Gastrocnemius medialis (tissue), 4 donors: ENCODE data around the gene HCRT. TPM values are rescaled to one million over a fixed set of nuclear protein-coding genes. Genes with fewer than 3 reads are reported as not detected.

ENCODE experiments used
- ATAC-seq, 2 donors: fragments of 150-250 bp; one replicate each; pipeline ENCODE4 v1.9.1; 2016
- DNase-seq, 2 donors: peaks; one replicate each; pipeline ENCODE4 v3.0.0-alpha.2; 2019
- H3K27ac ChIP-seq, 4 donors: fragments of 200-600 bp; sonication (generic); 1 replicate in 1 of 4; 2 replicates in 3 of 4; pipeline ENCODE4 v1.5.1; 2016 to 2018; ENCODE audit warnings: mild to moderate bottlenecking in 2 of 4, moderate library complexity in 1 of 4
- H3K27me3 ChIP-seq, 3 donors: fragments of 200-600 bp; sonication (generic) in 2 of 3; 1 replicate in 1 of 3; 2 replicates in 2 of 3; pipeline versions ENCODE4 v1.5.1 to v1.6.0; 2016 to 2019; ENCODE audit warnings: mild to moderate bottlenecking in 1 of 3, moderate library complexity in 1 of 3
- H3K36me3 ChIP-seq, 2 donors: fragments of 200-600 bp; sonication (generic) in 1 of 2; one replicate each; pipeline ENCODE4 v1.5.1; 2017 to 2018
- H3K4me1 ChIP-seq, 2 donors: fragments of 200-600 bp; sonication (generic) in 1 of 2; one replicate each; pipeline ENCODE4 v1.5.1; 2016 to 2017; ENCODE audit warnings: mild to moderate bottlenecking in 2 of 2
- H3K4me3 ChIP-seq, 4 donors: fragments of 200-600 bp; sonication (generic) in 3 of 4; 1 replicate in 1 of 4; 2 replicates in 3 of 4; pipeline ENCODE4 v1.5.1; 2016 to 2019; ENCODE audit warnings: mild to moderate bottlenecking in 2 of 4
- H3K9me3 ChIP-seq, 3 donors: fragments of 200-600 bp; sonication (generic) in 2 of 3; 1 replicate in 1 of 3; 2 replicates in 2 of 3; pipeline ENCODE4 v1.5.1; 2016 to 2019
- POLR2A ChIP-seq, 2 donors: fragments of 450-650 bp; IDR thresholded peaks; one replicate each; pipeline ENCODE4 v1.6.1; 2017; ENCODE audit warnings: antibody characterized with exemption in 2 of 2, mild to moderate bottlenecking in 2 of 2, moderate library complexity in 2 of 2
- in situ Hi-C, 4 donors: fragments of 200-750 bp; cut with MboI; loops; one replicate each; pipeline versions ENCODE4 v1.15.0 to v1.8.0; 2017; ENCODE audit warnings: low sequenced_read_pairs in 4 of 4
- intact Hi-C: fragments of 100-400 bp; cut with DNase I; formaldehyde crosslinking; loops from one replicate; pipeline ENCODE4 v1.15.1; 2023; ENCODE audit warnings: low total_unique reads
- total RNA-seq, 4 donors: library from RNA; depleted of rRNA; stranded (reverse); fragments of >200 nt; gene quantifications; one replicate each; pipeline versions ENCODE4 v1.1.0 to v1.2.3, GENCODE V29; 2016
- TF ChIP-seq, protein P1 (sequence below), 5 experiments: fragments of 450-650 bp in 3 of 5; fragments of 200-600 bp in 2 of 5; sonication (generic) in 2 of 5; IDR thresholded peaks in 4 of 5; conservative IDR thresholded peaks in 1 of 5; 1 replicate in 4 of 5; 2 replicates in 1 of 5; pipeline ENCODE4 v1.5.1; 2016 to 2019; ENCODE audit warnings: antibody characterized with exemption in 5 of 5, mild to moderate bottlenecking in 3 of 5, moderate library complexity in 3 of 5

HCRT gene
- total RNA-seq, 4 donors from 2014 or later = not detected

DNA sequence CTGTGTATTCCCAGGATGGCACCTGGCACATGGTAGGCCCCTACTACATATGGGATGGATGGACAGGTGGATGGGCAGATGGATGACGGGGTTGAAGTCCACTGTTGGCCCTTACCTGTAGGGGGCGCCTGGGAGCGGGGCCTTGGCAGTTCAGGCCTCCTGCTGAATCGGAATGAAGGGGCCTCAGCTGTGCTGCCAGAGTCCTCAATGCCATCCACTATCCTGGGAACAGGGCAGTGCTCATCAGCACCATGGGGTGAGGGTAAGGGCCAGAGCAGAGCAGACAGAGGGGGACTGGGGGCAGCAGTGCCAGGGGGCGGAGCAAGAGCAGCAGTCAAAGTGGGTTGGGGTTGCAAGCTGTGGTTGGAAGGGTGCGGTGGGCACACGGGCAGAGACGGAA lies 22.1 kb downstream of the HCRT start:
- TF ChIP-seq, protein P1, sequence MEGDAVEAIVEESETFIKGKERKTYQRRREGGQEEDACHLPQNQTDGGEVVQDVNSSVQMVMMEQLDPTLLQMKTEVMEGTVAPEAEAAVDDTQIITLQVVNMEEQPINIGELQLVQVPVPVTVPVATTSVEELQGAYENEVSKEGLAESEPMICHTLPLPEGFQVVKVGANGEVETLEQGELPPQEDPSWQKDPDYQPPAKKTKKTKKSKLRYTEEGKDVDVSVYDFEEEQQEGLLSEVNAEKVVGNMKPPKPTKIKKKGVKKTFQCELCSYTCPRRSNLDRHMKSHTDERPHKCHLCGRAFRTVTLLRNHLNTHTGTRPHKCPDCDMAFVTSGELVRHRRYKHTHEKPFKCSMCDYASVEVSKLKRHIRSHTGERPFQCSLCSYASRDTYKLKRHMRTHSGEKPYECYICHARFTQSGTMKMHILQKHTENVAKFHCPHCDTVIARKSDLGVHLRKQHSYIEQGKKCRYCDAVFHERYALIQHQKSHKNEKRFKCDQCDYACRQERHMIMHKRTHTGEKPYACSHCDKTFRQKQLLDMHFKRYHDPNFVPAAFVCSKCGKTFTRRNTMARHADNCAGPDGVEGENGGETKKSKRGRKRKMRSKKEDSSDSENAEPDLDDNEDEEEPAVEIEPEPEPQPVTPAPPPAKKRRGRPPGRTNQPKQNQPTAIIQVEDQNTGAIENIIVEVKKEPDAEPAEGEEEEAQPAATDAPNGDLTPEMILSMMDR (IDR thresholded peaks at IDR 0.05 in 4 of 5, conservative IDR thresholded peaks at IDR 0.05 in 1 of 5) = peak in 1 of 5 experiments; percentile 28
- no peak for TF ChIP-seq POLR2A (IDR thresholded peaks at IDR 0.05)
- H3K4me1 ChIP-seq = no peaks in the 10 kb centered on the region
- no peak overlapping the region for H3K27ac ChIP-seq
- intact Hi-C loops = no loop called here
- no peaks in the 10 kb centered on the region for H3K27me3 ChIP-seq
- in situ Hi-C loops = no loop called here
- no peaks in the 10 kb centered on the region for H3K9me3 ChIP-seq
- DNase-seq (no peak), ATAC-seq (no peak)
- no peaks in the 10 kb centered on the region for H3K36me3 ChIP-seq
- no peak overlapping the region for H3K4me3 ChIP-seq

DNA sequence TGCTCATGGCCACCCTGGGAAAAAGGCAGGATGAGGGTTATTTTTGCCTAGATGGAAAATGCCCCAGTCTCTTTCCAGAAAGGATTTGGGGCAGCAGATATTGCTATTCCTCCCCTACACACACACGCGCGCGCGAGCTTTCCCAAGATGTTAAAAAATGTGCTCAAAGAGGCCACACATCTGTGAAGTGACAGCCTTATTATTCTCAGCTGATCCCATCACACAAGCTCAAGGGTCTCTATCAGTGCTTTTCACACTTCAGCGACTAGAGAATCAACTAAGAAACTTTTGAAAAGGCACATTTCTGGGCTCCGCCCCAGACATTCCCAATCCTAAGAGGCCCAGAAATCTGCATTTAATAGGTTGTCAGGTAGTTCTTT lies 24.7 kb downstream of the HCRT start:
- Histone ChIP-seq H3K27ac (no peak overlapping the region), H3K27me3 (no peaks in the 10 kb centered on the region), H3K36me3 (no peaks in the 10 kb centered on the region), H3K9me3 (no peaks in the 10 kb centered on the region), H3K4me1 (peaks cover 0 to 3% of the 10 kb centered on the region in 2 donors), H3K4me3 (no peak overlapping the region)
- TF ChIP-seq, protein P1 (IDR thresholded peaks at IDR 0.05 in 4 of 5, conservative IDR thresholded peaks at IDR 0.05 in 1 of 5) = no peak
- no peak for TF ChIP-seq POLR2A (IDR thresholded peaks at IDR 0.05)
- intact Hi-C loops (no loop called here), in situ Hi-C loops (no loop called here)
- ATAC-seq (no peak), DNase-seq (no peak)

DNA sequence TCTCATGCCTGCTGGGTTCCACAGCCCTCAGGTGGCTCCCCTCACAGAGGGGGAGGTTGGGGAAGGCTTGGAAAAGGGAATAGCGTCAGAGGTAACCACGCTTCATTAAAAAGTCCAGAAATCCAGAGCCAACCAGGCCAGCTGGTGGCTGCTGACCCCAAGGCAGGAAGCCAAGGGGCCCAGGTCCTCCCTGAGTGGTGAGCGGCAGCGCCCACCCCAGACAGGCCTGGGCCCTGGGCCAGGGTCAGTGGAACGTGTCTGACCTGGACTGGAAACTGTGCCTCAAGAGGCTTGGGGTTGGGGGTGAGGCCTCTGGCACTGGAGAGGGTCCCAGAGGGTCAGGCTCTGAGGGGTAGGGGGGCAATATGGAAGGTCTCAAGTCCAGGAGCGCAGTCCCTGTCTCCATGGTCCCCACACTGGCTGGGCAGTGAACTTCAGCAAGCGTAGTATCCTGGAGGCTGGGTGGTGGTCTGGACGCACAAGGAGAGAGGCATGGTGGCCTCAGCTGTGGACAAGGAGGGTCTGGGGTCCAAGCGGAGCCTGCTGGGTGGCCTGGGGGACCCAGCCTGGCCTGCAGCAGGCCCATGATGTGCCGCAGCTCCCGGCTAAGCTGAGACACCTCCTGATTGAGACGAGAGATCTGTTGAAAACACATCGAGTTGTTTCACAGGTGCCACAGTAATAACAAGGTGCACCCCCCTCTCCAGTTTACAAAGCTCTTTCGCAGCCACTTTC lies 25.3 kb downstream of the HCRT start:
- in situ Hi-C loops (no loop called here), intact Hi-C loops (no loop called here)
- ATAC-seq (no peak), DNase-seq (no peak)
- peaks cover 0 to 7% of the 10 kb centered on the region in 2 donors for H3K4me1 ChIP-seq
- no peaks in the 10 kb centered on the region for H3K36me3 ChIP-seq
- TF ChIP-seq, protein P1 (IDR thresholded peaks at IDR 0.05 in 4 of 5, conservative IDR thresholded peaks at IDR 0.05 in 1 of 5) = no peak
- TF ChIP-seq POLR2A (IDR thresholded peaks at IDR 0.05) = no peak
- no peaks in the 10 kb centered on the region for H3K27me3 ChIP-seq
- no peak overlapping the region for H3K4me3 ChIP-seq
- H3K9me3 ChIP-seq = no peaks in the 10 kb centered on the region
- no peak overlapping the region for H3K27ac ChIP-seq

GRCh38 chr17:42155614-42156045 lies 29.6 kb downstream of the HCRT start:
- TF ChIP-seq, protein P1 (IDR thresholded peaks at IDR 0.05 in 4 of 5, conservative IDR thresholded peaks at IDR 0.05 in 1 of 5) = no peak
- TF ChIP-seq POLR2A (IDR thresholded peaks at IDR 0.05) = no peak
- intact Hi-C loops = loop anchor here (2.0 kb wide), 1 partner anchor 189 kb away; the partner anchor contains the start of gene CNP
- no peak for ATAC-seq

More at GRCh38 chr17:42155614-42156045, 29.6 kb downstream of the HCRT start:
- in situ Hi-C loops = no loop called here
- Histone ChIP-seq H3K27me3 (no peaks in the 10 kb centered on the region), H3K4me3 (peak overlapping the region; percentile 57 to 93 (median 86)), H3K4me1 (peaks cover 22 to 25% of the 10 kb centered on the region in 2 donors), H3K27ac (peak overlapping the region; percentile 68 to 94 (median 84)), H3K9me3 (no peaks in the 10 kb centered on the region), H3K36me3 (no peaks in the 10 kb centered on the region)
- DNase-seq = no peak
